ENCODE results near the gene AAK1.

DNA sequence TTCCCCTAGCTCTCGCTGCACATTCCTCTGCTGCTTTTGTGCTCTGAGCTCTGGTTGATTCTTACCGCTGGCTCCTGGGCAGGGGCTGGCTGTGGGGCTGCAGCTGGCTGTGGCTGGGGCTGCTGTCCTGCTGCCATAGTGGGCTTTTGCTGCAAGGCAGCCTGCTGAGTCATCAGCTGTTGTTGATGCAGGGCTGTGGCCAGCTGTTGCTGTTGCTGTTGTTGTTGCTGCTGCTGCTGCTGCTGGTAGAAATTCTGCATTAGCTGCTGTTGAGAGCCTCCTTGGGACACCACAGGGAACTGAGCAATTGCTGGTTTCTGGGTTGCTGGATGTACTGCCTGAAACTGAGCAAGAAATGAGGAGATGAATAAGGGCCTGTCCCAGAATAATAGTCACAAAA, 129.1 kb downstream of the AAK1 start:
- no peak for TF ChIP-seq EZH2 (IDR thresholded peaks at IDR 0.05; ENCODE audit: borderline replicate concordance, low read length)
- TF ChIP-seq, protein P1, sequence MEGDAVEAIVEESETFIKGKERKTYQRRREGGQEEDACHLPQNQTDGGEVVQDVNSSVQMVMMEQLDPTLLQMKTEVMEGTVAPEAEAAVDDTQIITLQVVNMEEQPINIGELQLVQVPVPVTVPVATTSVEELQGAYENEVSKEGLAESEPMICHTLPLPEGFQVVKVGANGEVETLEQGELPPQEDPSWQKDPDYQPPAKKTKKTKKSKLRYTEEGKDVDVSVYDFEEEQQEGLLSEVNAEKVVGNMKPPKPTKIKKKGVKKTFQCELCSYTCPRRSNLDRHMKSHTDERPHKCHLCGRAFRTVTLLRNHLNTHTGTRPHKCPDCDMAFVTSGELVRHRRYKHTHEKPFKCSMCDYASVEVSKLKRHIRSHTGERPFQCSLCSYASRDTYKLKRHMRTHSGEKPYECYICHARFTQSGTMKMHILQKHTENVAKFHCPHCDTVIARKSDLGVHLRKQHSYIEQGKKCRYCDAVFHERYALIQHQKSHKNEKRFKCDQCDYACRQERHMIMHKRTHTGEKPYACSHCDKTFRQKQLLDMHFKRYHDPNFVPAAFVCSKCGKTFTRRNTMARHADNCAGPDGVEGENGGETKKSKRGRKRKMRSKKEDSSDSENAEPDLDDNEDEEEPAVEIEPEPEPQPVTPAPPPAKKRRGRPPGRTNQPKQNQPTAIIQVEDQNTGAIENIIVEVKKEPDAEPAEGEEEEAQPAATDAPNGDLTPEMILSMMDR (conservative IDR thresholded peaks at IDR 0.05 in 1 of 2, IDR thresholded peaks at IDR 0.05 in 1 of 2; ENCODE audit: extremely low read depth in 1 of 2, insufficient read depth in 1 of 2, low read depth in 1 of 2, low read length in 2 of 2) = no peak
